SK-N-MC (cell line): Measurements from ENCODE around the gene CHMP6.

Experiments
- EZH2 ChIP-seq: fragments of 200-600 bp; sonication (generic); IDR thresholded peaks from one replicate; pipeline ENCODE4 v1.6.1; 2017; ENCODE audit warnings: antibody characterized with exemption
- FOXP2 ChIP-seq: optimal IDR thresholded peaks from 2 replicates; pipeline ENCODE3; 2011; ENCODE audit warnings: mild to moderate bottlenecking, moderate library complexity; ENCODE audit not compliant: insufficient read depth; ENCODE audit errors: extremely low read length, control extremely low read depth
- POLR2AphosphoS5 ChIP-seq: IDR thresholded peaks from 2 replicates; pipeline ENCODE4 v1.6.1; 2012; ENCODE audit warnings: mild to moderate bottlenecking, low read depth, low read length, borderline replicate concordance

DNA sequence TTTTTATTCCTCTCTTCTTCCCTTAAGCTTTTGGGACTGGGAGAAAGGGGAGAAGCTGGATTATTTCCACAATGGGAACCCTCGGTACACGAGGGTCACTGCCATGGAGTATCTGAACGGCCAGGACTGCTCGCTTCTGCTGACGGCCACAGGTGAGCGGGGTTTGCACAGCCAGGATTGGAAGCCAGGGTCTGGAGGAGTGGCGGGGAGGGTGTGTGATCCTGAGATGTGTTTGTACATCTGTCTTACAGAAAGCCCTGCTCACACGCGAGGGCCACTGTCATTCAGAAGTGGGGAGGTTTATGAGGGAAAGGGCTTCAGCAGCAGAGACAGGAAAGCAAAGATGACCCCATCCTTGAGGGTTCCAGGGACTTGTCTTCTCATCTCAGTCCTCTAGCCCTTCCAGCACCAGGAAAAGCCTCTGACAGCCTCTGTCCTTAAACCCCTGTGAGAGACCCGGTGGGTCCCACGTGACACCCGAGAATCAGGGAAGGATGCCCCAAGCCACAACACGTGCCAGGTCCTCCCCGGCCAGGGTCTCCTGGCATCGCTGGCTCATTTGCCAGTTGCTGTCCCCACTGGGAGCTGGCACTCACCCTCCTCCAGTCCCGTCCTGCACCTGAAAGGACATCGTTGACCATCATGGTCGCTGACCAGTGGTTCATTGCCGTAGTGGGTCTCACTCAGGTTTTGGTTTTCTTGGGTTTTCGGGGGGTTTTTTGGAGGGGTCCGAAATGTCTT lies 44.3 kb upstream of the CHMP6 start:
- no peak for TF ChIP-seq EZH2
- no peak for TF ChIP-seq POLR2AphosphoS5
- no peak for TF ChIP-seq FOXP2
